ENCODE measurements around the gene GPR75. TPM values are rescaled to one million over a fixed set of nuclear protein-coding genes. Genes with fewer than 3 reads are reported as not detected.

GPR75 gene
- polyA plus RNA-seq, 10 donors = 0.82 to 3.3 (median 1.6) TPM

Other genes with a start within 250 kb of the GPR75 start
- 1 to 10 TPM; 2.5 to 4.6 (median 3.1) TPM for gene CHAC2, start 92.2 kb downstream of the GPR75 start, polyA plus RNA-seq (ENCODE audit: insufficient read length in 10 of 10)
- 10 to 100 TPM in 9 of 10 donors, 1 to 10 TPM in 1; 8.8 to 17.3 (median 12.8) TPM for gene ASB3, start 73.0 kb downstream of the GPR75 start, polyA plus RNA-seq (ENCODE audit: insufficient read length in 10 of 10)
- gene ERLEC1, start 72.9 kb downstream of the GPR75 start, polyA plus RNA-seq (ENCODE audit: insufficient read length in 10 of 10) = 10 to 100 TPM; 43.3 to 58.0 (median 48.2) TPM
- 10 to 100 TPM; 32.7 to 46.3 (median 38.8) TPM for gene PSME4, start 111.0 kb upstream of the GPR75 start, polyA plus RNA-seq (ENCODE audit: insufficient read length in 10 of 10)